SK-N-SH (cell line): Measurements from ENCODE around the gene PARD3B. TPM values are rescaled to one million over a fixed set of nuclear protein-coding genes. Genes with fewer than 3 reads are reported as not detected.

Experiments
- CTCF ChIA-PET: fragments of 300-600, 350-600 bp; formaldehyde crosslinking; extraction: SDS; loops from one replicate; lab custom pipeline; 2021; lab: Yijun Ruan, JAX
- POLR2A ChIA-PET: fragments of 350-600 bp; sonication (Branson Sonifier 250); formaldehyde crosslinking; extraction: SDS; loops from one replicate; lab custom pipeline; 2020; ENCODE audit warnings: antibody characterized with exemption, inconsistent platforms; lab: Yijun Ruan, JAX
- DNase-seq: peaks from one replicate; pipeline ENCODE4 v3.0.0; 2012
- H2AFZ ChIP-seq: fragments of 200-600 bp; sonication (generic); 2 replicates; pipeline ENCODE4 v1.8.1; 2016; ENCODE audit warnings: antibody characterized with exemption, mild to moderate bottlenecking, low read depth
- H3F3A ChIP-seq: fragments of 200-600 bp; sonication (generic); replicated peaks from 2 replicates; pipeline ENCODE3; 2016; ENCODE audit warnings: antibody characterized with exemption, mild to moderate bottlenecking; ENCODE audit not compliant: insufficient read depth
- H3K27ac ChIP-seq, 2 experiments: fragments of 200-500 bp in 1 of 2; fragments of 200-600 bp in 1 of 2; sonication (Bioruptor generic) in 1 of 2; sonication (generic), shearing (Covaris generic) in 1 of 2; 2 replicates each; pipeline versions ENCODE4 v1.5.1 to v1.6.1; 2014 to 2016; ENCODE audit warnings: low read depth in 2 of 2, inconsistent platforms in 1 of 2, low read length in 1 of 2, mild to moderate bottlenecking in 1 of 2, mixed read lengths in 1 of 2
- H3K27me3 ChIP-seq: fragments of 200-600 bp; sonication (generic), shearing (Covaris generic); 2 replicates; pipeline ENCODE4 v1.6.1; 2016; ENCODE audit warnings: mixed run types; ENCODE audit not compliant: insufficient read depth
- H3K36me3 ChIP-seq, 2 experiments: fragments of 200-500 bp in 1 of 2; fragments of 200-600 bp in 1 of 2; sonication (Bioruptor generic) in 1 of 2; sonication (generic) in 1 of 2; replicated peaks in 1 of 2; 2 replicates each; pipeline versions ENCODE3 to v1.5.1; 2014 to 2016; ENCODE audit warnings: low read length in 1 of 2, mild to moderate bottlenecking in 1 of 2; ENCODE audit not compliant: insufficient read depth in 2 of 2, control insufficient read depth in 1 of 2
- H3K4me1 ChIP-seq, 2 experiments: fragments of 200-500 bp in 1 of 2; fragments of 200-600 bp in 1 of 2; sonication (Bioruptor generic) in 1 of 2; sonication (generic), shearing (Covaris generic) in 1 of 2; 2 replicates each; pipeline versions ENCODE4 v1.5.1 to v1.6.1; 2014 to 2016; ENCODE audit warnings: low read depth in 1 of 2, low read length in 1 of 2, mixed run types in 1 of 2; ENCODE audit not compliant: insufficient read depth in 2 of 2, control insufficient read depth in 1 of 2
- H3K4me2 ChIP-seq: fragments of 200-600 bp; sonication (generic), shearing (Covaris generic); 2 replicates; pipeline ENCODE4 v1.6.1; 2017; ENCODE audit warnings: mixed run types
- H3K4me3 ChIP-seq, 2 experiments: fragments of 200-500 bp in 1 of 2; fragments of 200-600 bp in 1 of 2; sonication (Bioruptor generic) in 1 of 2; sonication (generic), shearing (Covaris generic) in 1 of 2; 2 replicates each; pipeline versions ENCODE4 v1.5.1 to v1.8.1; 2014 to 2016; ENCODE audit warnings: low read depth in 2 of 2, inconsistent platforms in 1 of 2, low read length in 1 of 2, mild to moderate bottlenecking in 1 of 2, mixed read lengths in 1 of 2, moderate library complexity in 1 of 2
- H3K79me2 ChIP-seq: fragments of 200-600 bp; sonication (generic); 2 replicates; pipeline ENCODE4 v1.8.1; 2017; ENCODE audit warnings: mild to moderate bottlenecking; ENCODE audit not compliant: insufficient read depth
- H3K9ac ChIP-seq: fragments of 200-600 bp; sonication (generic); 2 replicates; pipeline ENCODE4 v1.6.1; 2017; ENCODE audit warnings: mixed run types
- H3K9me2 ChIP-seq: fragments of 200-600 bp; sonication (generic); 2 replicates; pipeline ENCODE4 v1.6.1; 2017; ENCODE audit warnings: mixed run types
- H3K9me3 ChIP-seq: fragments of 200-600 bp; sonication (generic); 2 replicates; pipeline ENCODE4 v1.6.1; 2017; ENCODE audit warnings: mixed run types, mild to moderate bottlenecking, moderate library complexity
- H4K20me1 ChIP-seq: fragments of 200-600 bp; sonication (generic); 2 replicates; pipeline ENCODE4 v1.6.1; 2017; ENCODE audit warnings: mild to moderate bottlenecking, mixed run types; ENCODE audit not compliant: insufficient read depth
- CHD2 ChIP-seq: fragments of 150-350 bp; IDR thresholded peaks from 2 replicates; pipeline ENCODE4 v1.6.1; 2018; ENCODE audit warnings: low read length; ENCODE audit not compliant: partially characterized antibody
- ELF1 ChIP-seq: IDR thresholded peaks from 2 replicates; pipeline ENCODE4 v1.4.0; 2012
- EP300 ChIP-seq, 2 experiments: IDR thresholded peaks; 2 replicates each; pipeline versions ENCODE4 v1.4.0 to v1.6.1; 2012; ENCODE audit warnings: borderline replicate concordance in 1 of 2, low read depth in 1 of 2, low read length in 1 of 2
- EZH2phosphoT487 ChIP-seq: fragments of 200-600 bp; sonication (generic); IDR thresholded peaks from 2 replicates; pipeline ENCODE4 v1.6.1; 2017; ENCODE audit warnings: low read depth, mixed run types, mild to moderate bottlenecking, antibody characterized with exemption, moderate library complexity, borderline replicate concordance
- FOSL2 ChIP-seq: IDR thresholded peaks from 2 replicates; pipeline ENCODE4 v1.4.0; 2012; ENCODE audit warnings: low read depth, mild to moderate bottlenecking, moderate library complexity, borderline replicate concordance
- FOXM1 ChIP-seq: IDR thresholded peaks from 2 replicates; pipeline ENCODE4 v1.4.0; 2012; ENCODE audit warnings: low read depth, mild to moderate bottlenecking
- GABPA ChIP-seq: IDR thresholded peaks from 2 replicates; pipeline ENCODE4 v1.4.0; 2012; ENCODE audit warnings: low read depth, mild to moderate bottlenecking
- IRF3 ChIP-seq: fragments of 150-350 bp; IDR thresholded peaks from 2 replicates; pipeline ENCODE4 v1.6.1; 2016; ENCODE audit warnings: mild to moderate bottlenecking, low read depth, low read length
- JUND ChIP-seq: IDR thresholded peaks from 2 replicates; pipeline ENCODE4 v1.4.0; 2012
- MEF2A ChIP-seq: IDR thresholded peaks from 2 replicates; pipeline ENCODE4 v1.4.0; 2012; ENCODE audit warnings: low read depth, borderline replicate concordance
- MXI1 ChIP-seq: IDR thresholded peaks from 2 replicates; pipeline ENCODE4 v1.6.1; 2012; ENCODE audit warnings: mild to moderate bottlenecking, low read depth, low read length, improper control_type of control experiment
- NFIC ChIP-seq: IDR thresholded peaks from 2 replicates; pipeline ENCODE4 v1.4.0; 2012; ENCODE audit warnings: borderline replicate concordance
- POLR2AphosphoS5 ChIP-seq: IDR thresholded peaks from 2 replicates; pipeline ENCODE4 v1.6.1; 2012; ENCODE audit warnings: low read depth, low read length
- RFX5 ChIP-seq: IDR thresholded peaks from 2 replicates; pipeline ENCODE4 v1.6.1; 2012; ENCODE audit warnings: mild to moderate bottlenecking, improper control_type of control experiment, low read length
- SIN3A ChIP-seq: IDR thresholded peaks from 2 replicates; pipeline ENCODE4 v1.6.1; 2012; ENCODE audit warnings: low read depth, mild to moderate bottlenecking, low read length, moderate library complexity, borderline replicate concordance
- SMC3 ChIP-seq: IDR thresholded peaks from 2 replicates; pipeline ENCODE4 v1.6.1; 2012; ENCODE audit warnings: low read depth, low read length, improper control_type of control experiment
- TAF1 ChIP-seq: IDR thresholded peaks from 2 replicates; pipeline ENCODE4 v1.6.1; 2012; ENCODE audit warnings: low read depth, mild to moderate bottlenecking, low read length, moderate library complexity, borderline replicate concordance
- YY1 ChIP-seq: IDR thresholded peaks from 2 replicates; pipeline ENCODE4 v1.4.0; 2012; ENCODE audit warnings: low read depth, mild to moderate bottlenecking
- whole genome bisulfite sequencing: methylation state at CpG from one replicate; pipeline ENCODE4 v1.1.6; 2017; ENCODE audit warnings: low lambda C conversion rate; 5-methylcytosine and 5-hydroxymethylcytosine counted together
- polyA plus RNA-seq, 3 experiments: library from polyadenylated mRNA; depleted of rRNA; stranded (reverse); fragments of >200 nt; gene quantifications; 2 replicates each; pipeline ENCODE4 v1.2.3, GENCODE V29; 2012
- TF ChIP-seq, protein P1 (sequence below): IDR thresholded peaks from 2 replicates; pipeline ENCODE4 v1.4.0; 2012; ENCODE audit warnings: low read depth, borderline replicate concordance

PARD3B gene
- polyA plus RNA-seq, 1 of the 3 experiments (the other 2 are of a cell fraction): 0.87 TPM

DNA sequence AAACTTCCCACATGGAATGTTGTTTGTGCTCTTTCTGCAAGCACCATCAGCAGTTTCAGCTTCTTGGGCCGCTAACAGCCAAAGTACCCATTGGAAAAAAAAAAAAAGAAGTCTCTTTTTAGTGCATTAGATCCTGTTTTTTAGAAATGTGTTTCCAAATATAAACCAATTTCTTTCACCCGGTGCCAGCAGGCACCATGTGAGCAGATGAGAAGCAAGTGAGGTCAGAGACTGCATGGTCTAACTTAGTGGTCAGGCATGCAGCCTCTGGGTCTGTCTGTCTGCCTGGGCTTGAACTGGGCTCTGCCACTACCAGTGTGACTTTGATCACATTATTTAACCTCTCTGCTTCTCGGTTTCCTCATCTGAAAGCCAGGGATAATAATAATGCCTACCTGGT is 1061.9 kb downstream of the PARD3B start:
- CTCF ChIA-PET: interaction anchor here (0.7 kb wide), 1 partner anchor 82 kb away, joined by 3 read pairs; no protein-coding TSS in a partner anchor
- WGBS: 50% methylated on average over 3 of the region's 3 CpGs
- H3K27me3 ChIP-seq: no peaks in the 10 kb centered on the region
- H2AFZ ChIP-seq: no peak overlapping the region
- no peak for DNase-seq
- POLR2A ChIA-PET: no interaction called here
- no peak overlapping the region for H3K27ac ChIP-seq
- no peaks in the 10 kb centered on the region for H3K9me2 ChIP-seq
- no peaks in the 10 kb centered on the region for H3F3A ChIP-seq
- H3K9me3 ChIP-seq: no peaks in the 10 kb centered on the region
- no peak overlapping the region for H3K9ac ChIP-seq
- H3K4me2 ChIP-seq: no peak overlapping the region
- no peaks in the 10 kb centered on the region; a peak in 1 of 4 replicates for H3K4me1 ChIP-seq
- no peak for TF ChIP-seq SIN3A
- no peak for TF ChIP-seq SMC3
- no peak for TF ChIP-seq YY1
- TF ChIP-seq RFX5: no peak
- TF ChIP-seq, protein P1, sequence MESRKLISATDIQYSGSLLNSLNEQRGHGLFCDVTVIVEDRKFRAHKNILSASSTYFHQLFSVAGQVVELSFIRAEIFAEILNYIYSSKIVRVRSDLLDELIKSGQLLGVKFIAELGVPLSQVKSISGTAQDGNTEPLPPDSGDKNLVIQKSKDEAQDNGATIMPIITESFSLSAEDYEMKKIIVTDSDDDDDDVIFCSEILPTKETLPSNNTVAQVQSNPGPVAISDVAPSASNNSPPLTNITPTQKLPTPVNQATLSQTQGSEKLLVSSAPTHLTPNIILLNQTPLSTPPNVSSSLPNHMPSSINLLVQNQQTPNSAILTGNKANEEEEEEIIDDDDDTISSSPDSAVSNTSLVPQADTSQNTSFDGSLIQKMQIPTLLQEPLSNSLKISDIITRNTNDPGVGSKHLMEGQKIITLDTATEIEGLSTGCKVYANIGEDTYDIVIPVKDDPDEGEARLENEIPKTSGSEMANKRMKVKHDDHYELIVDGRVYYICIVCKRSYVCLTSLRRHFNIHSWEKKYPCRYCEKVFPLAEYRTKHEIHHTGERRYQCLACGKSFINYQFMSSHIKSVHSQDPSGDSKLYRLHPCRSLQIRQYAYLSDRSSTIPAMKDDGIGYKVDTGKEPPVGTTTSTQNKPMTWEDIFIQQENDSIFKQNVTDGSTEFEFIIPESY: no peak
- TF ChIP-seq GABPA: no peak
- no peak for TF ChIP-seq POLR2AphosphoS5
- TF ChIP-seq IRF3: no peak
- no peak for TF ChIP-seq CHD2
- no peak for TF ChIP-seq FOXM1
- TF ChIP-seq MEF2A: no peak
- TF ChIP-seq EP300 (IDR thresholded peaks at IDR 0.05; ENCODE audit: borderline replicate concordance in 1 of 2, low read depth in 1 of 2, low read length in 1 of 2): no peak
- no peak for TF ChIP-seq TAF1
- no peak for TF ChIP-seq JUND
- TF ChIP-seq EZH2phosphoT487: no peak
- no peak for TF ChIP-seq MXI1
- no peak for TF ChIP-seq NFIC
- no peak for TF ChIP-seq ELF1
- TF ChIP-seq FOSL2: no peak
- no peaks in the 10 kb centered on the region for H3K36me3 ChIP-seq
- no peaks in the 10 kb centered on the region for H3K79me2 ChIP-seq
- H4K20me1 ChIP-seq: no peaks in the 10 kb centered on the region
- no peak overlapping the region for H3K4me3 ChIP-seq
